ENCODE measurements around the gene FAM89B.

GRCh38 chr11:65596520-65596919, 24.2 kb downstream of the FAM89B start:
- TF ChIP-seq CTCF (IDR thresholded peaks at IDR 0.05; ENCODE audit: insufficient read depth, low read length, poor library complexity, severe bottlenecking) (no peak), EZH2phosphoT487 (conservative IDR thresholded peaks at IDR 0.05; ENCODE audit: low read length) (no peak)

All from SU-DHL-6 (cell line).